Thyroid gland (tissue), 4 donors: ENCODE data around the gene PIGZ. TPM values are rescaled to one million over a fixed set of nuclear protein-coding genes. Genes with fewer than 3 reads are reported as not detected.

Experiments used
- DNase-seq, 2 donors: peaks; one replicate each; pipeline ENCODE4 v3.0.0-alpha.2; 2019
- H3K27ac ChIP-seq, 3 donors: fragments of 200-600 bp; sonication (generic); 1 replicate in 2 of 3; 2 replicates in 1 of 3; pipeline ENCODE4 v1.5.1; 2016 to 2019; ENCODE audit warnings: mild to moderate bottlenecking in 1 of 3, moderate library complexity in 1 of 3
- H3K27me3 ChIP-seq: fragments of 200-600 bp; sonication (generic); one replicate; pipeline ENCODE4 v1.5.1; 2019
- H3K36me3 ChIP-seq, 2 donors: fragments of 200-600 bp; sonication (generic); one replicate each; pipeline ENCODE4 v1.5.1; 2016 to 2019
- H3K4me1 ChIP-seq, 2 donors: fragments of 200-600 bp; sonication (generic); one replicate each; pipeline ENCODE4 v1.5.1; 2017 to 2019
- H3K4me3 ChIP-seq, 3 donors: fragments of 200-600 bp; sonication (generic); replicated peaks in 1 of 3; 1 replicate in 2 of 3; 2 replicates in 1 of 3; pipeline ENCODE4 v1.5.1; 2016; ENCODE audit warnings: mild to moderate bottlenecking in 1 of 3
- H3K9me3 ChIP-seq: fragments of 200-600 bp; sonication (generic); one replicate; pipeline ENCODE4 v1.5.1; 2017
- CTCF ChIP-seq, 6 experiments: fragments of 200-600 bp in 3 of 6; fragments of 450-650 bp in 3 of 6; sonication (generic) in 3 of 6; IDR thresholded peaks; one replicate each; pipeline ENCODE4 v1.5.1; 2016 to 2019; ENCODE audit warnings: antibody characterized with exemption in 6 of 6, mild to moderate bottlenecking in 2 of 6, inconsistent platforms in 1 of 6, moderate library complexity in 1 of 6
- POLR2A ChIP-seq, 2 donors: fragments of 450-650 bp; IDR thresholded peaks; one replicate each; pipeline ENCODE4 v1.6.1; 2017; ENCODE audit warnings: antibody characterized with exemption in 2 of 2, mild to moderate bottlenecking in 2 of 2, moderate library complexity in 1 of 2
- WGBS, 2 donors: methylation state at CpG; one replicate each; pipeline ENCODE4 v1.1.5; 2017; 5-methylcytosine and 5-hydroxymethylcytosine counted together
- intact Hi-C: fragments of 100-400 bp; cut with DNase I; formaldehyde crosslinking; loops from one replicate; pipeline ENCODE4 v1.15.1; 2023
- total RNA-seq, 4 donors: library from RNA; depleted of rRNA; stranded (reverse); fragments of >200 nt; gene quantifications; one replicate each; pipeline ENCODE4 v1.2.3, GENCODE V29; 2016

PIGZ gene
- total RNA-seq, 4 donors from 2014 or later, result 0.46 to 9.5 (median 6.3) TPM

GRCh38 chr3:196992461-196993065, 23.9 kb upstream of the PIGZ start:
- 91 to 95% methylated on average over 14 to 17 of the region's 17 CpGs for WGBS, 2 donors
- H3K4me1 ChIP-seq, result peaks cover 12 to 30% of the 10 kb centered on the region in 2 donors
- no peaks in the 10 kb centered on the region for H3K27me3 ChIP-seq
- DNase-seq, result no peak
- no peak for TF ChIP-seq POLR2A (IDR thresholded peaks at IDR 0.05)
- no peak for TF ChIP-seq CTCF (IDR thresholded peaks at IDR 0.05)
- H3K36me3 ChIP-seq, result no peaks in the 10 kb centered on the region
- no peak overlapping the region for H3K4me3 ChIP-seq
- no peak overlapping the region for H3K27ac ChIP-seq
- no peaks in the 10 kb centered on the region for H3K9me3 ChIP-seq
- intact Hi-C loops, result no loop called here

- no peak for DNase-seq
- Histone ChIP-seq H3K36me3 (no peaks in the 10 kb centered on the region), H3K4me1 (peaks cover 6 to 23% of the 10 kb centered on the region in 2 donors), H3K27ac (no peak overlapping the region), H3K9me3 (no peaks in the 10 kb centered on the region), H3K27me3 (no peaks in the 10 kb centered on the region), H3K4me3 (no peak overlapping the region)
- intact Hi-C loops, result no loop called here
- no peak for TF ChIP-seq POLR2A (IDR thresholded peaks at IDR 0.05)
- no peak for TF ChIP-seq CTCF (IDR thresholded peaks at IDR 0.05)
- 86 to 91% methylated on average over 25 to 27 of the region's 28 CpGs for WGBS, 2 donors
Observed at GRCh38 chr3:196991581-196992460, 23.2 kb upstream of the PIGZ start.

GRCh38 chr3:196990601-196991007, 22.0 kb upstream of the PIGZ start:
- Histone ChIP-seq H3K36me3 (no peaks in the 10 kb centered on the region), H3K27me3 (no peaks in the 10 kb centered on the region), H3K27ac (no peak overlapping the region), H3K4me1 (peaks cover 0 to 11% of the 10 kb centered on the region in 2 donors), H3K9me3 (no peaks in the 10 kb centered on the region), H3K4me3 (no peak overlapping the region)
- DNase-seq, result no peak
- WGBS, 2 donors, result 92 to 94% methylated on average over 3 to 9 of the region's 10 CpGs
- TF ChIP-seq POLR2A (IDR thresholded peaks at IDR 0.05) (no peak), CTCF (IDR thresholded peaks at IDR 0.05) (no peak)
- intact Hi-C loops, result no loop called here

- TF ChIP-seq POLR2A (IDR thresholded peaks at IDR 0.05) (no peak), CTCF (IDR thresholded peaks at IDR 0.05) (no peak)
- Histone ChIP-seq H3K4me3 (no peak overlapping the region), H3K9me3 (no peaks in the 10 kb centered on the region), H3K27me3 (no peaks in the 10 kb centered on the region), H3K4me1 (peaks cover 0 to 10% of the 10 kb centered on the region in 2 donors), H3K36me3 (no peaks in the 10 kb centered on the region), H3K27ac (no peak overlapping the region)
- intact Hi-C loops, result no loop called here
- 72 to 75% methylated on average over 11 to 19 of the region's 19 CpGs for WGBS, 2 donors
- DNase-seq, result no peak
Observed at GRCh38 chr3:196989721-196990262, 21.2 kb upstream of the PIGZ start.
